ENCODE results near the gene PFKL.
"Not testable (repeated sequence)": the region's sequence is repeated elsewhere in the genome, so short reads cannot be mapped to it uniquely, and the experiment has no call there.

The PFKL gene

DNA sequence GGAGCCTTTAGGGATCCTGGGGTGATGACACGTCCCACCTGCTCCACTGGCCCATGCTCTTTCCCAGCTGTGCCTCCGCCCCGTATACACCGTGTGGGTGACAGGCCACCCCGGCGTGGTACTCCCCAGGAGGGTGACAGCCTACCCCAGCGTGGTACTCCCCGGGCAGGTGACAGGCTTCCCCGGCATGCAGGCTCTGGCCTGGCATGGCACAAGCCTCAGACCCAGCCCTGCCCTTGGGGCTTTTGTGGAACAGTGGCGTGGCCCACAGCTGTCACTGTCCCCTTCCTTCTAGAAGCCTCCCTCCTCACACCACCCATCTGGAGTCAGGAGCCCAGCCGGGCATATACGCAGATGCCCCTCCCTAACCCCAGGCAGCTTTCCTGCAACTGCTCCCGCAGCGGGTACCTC is 4.7 kb upstream of the PFKL start:
- DNase-seq = no peak

- DNase-seq = no peak
Observed at GRCh38 chr21:44295646-44296045, 4.2 kb upstream of the PFKL start.

GRCh38 chr21:44296103-44296519 is 3.7 kb upstream of the PFKL start:
- no peak for DNase-seq

- no peak for DNase-seq
Observed at GRCh38 chr21:44296916-44297315, 2.9 kb upstream of the PFKL start.

GRCh38 chr21:44297525-44298290 is 2.1 kb upstream of the PFKL start:
- DNase-seq = peak; percentile 81 to 83

GRCh38 chr21:44298301-44298700 is 1.6 kb upstream of the PFKL start:
- DNase-seq = no peak

DNA sequence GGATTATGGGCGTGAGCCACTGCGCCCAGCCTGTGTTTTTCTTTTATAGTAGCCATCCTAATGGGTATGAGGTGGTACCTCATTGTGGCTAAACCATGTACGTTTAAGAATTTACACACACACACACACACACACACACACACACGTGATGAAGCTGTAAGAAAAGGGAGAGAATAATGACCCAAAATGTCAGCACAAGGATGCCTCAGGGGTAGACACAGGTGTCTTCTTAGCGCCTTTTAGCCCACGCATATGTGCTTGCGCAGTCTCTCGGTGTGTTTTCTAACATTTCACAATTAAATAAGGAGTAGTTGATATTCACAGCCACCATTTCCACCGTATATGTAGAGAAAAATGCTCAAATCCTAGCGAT is 782 bp upstream of the PFKL start:
- no peak for DNase-seq

GRCh38 chr21:44300262-44300959 is 558 bp downstream of the PFKL start:
- DNase-seq = peak; percentile 67 to 79

- DNase-seq = no peak
Observed at GRCh38 chr21:44301141-44301540, 1.3 kb downstream of the PFKL start.

GRCh38 chr21:44301961-44302406 is 2.1 kb downstream of the PFKL start:
- no peak for DNase-seq

DNA sequence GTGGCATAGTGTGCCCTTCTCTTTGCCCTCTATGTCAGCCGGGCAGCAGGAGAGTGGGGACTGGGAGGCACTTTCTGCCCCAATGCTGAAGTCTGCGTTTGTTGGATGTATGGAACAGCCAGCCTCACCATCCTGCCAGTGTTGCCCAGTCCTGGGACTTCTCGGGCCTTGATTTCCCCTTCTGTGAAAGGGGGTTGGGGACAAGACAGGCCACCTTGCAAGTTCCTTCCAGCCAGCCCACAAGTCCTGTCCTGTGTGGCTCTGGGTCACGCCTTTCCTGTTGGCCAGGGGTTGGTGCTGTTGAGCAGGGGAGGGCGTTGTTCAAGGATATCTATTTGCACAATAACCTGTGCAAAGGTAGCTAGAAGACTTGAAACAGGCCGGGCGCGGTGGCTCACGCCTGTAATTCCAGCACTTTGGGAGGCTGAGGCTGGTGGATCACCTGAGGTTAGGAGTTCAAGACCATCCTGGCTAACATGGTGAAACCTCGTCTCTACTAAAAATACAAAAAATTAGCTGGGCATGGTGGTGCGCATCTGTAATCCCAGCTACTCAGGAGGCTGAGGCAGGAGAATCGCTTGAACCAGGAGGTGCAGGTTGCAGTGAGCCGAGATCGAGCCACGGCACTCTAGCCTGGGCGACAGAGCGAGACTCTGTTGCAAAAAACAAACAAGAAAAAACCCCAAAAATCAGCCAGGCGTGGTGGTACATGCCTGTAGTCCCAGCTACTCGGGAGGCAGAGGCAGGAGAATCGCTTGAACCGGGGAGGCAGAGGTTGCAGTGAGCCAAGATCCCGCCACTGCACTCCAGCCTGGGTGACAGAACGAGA is 2.9 kb downstream of the PFKL start:
- DNase-seq = not testable (repeated sequence)

GRCh38 chr21:44303490-44303981 is 3.7 kb downstream of the PFKL start:
- DNase-seq = no peak

DNA sequence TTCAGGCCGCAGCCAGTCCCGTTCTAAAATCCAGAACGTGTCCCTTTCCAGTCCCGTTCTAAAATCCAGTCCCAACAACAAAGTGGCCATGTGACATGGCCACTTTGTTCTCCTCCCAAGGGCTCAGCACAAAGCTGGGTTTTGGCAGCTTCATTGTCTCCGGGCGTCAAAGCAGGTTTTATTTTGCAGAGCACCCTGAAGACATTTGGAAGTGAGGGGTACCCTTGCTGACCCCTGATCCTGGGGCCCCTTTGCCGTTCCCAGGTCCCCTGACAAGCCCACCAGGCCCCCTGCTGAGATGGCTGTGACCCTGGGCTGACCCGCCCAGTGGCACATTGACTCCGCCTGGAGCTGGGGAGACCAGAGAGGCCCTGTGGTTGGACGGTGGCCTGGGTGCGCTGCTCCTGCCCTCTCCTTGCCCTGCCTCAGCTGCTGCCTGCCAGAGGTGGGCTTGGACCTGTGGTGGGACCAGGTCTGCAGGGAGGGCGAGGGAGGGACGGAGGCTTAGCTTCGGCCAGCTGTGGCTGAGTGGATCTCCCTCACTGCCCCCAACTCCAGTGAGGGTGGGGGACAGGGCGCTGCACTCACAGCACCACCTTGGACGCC is 4.3 kb downstream of the PFKL start:
- no peak for DNase-seq

DNA sequence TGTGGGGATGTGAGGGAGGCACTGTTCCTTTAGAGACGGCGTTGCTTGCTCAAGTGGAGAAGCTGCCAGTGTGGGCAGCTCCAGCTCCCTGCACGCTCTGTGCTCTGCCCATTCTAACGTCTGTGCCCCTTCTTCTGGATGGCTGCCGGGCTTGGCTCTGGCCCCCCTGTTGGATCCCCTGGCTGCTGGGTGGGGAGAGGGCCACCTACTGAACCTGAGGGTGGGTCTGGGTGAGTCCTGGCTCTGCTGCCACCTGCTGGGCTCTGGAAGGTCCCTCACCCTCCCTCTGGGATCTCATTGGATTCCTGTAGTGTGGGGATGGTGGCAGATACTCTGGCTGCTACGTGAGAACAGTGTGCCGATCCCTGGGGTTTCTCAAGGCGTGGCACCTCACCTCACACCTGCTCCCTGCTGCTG is 5.0 kb downstream of the PFKL start:
- DNase-seq = peak; percentile 57 to 62

- no peak for DNase-seq
Observed at GRCh38 chr21:44305691-44306090, 5.8 kb downstream of the PFKL start.

- DNase-seq = no peak
Observed at GRCh38 chr21:44306936-44307704, 7.3 kb downstream of the PFKL start.

DNA sequence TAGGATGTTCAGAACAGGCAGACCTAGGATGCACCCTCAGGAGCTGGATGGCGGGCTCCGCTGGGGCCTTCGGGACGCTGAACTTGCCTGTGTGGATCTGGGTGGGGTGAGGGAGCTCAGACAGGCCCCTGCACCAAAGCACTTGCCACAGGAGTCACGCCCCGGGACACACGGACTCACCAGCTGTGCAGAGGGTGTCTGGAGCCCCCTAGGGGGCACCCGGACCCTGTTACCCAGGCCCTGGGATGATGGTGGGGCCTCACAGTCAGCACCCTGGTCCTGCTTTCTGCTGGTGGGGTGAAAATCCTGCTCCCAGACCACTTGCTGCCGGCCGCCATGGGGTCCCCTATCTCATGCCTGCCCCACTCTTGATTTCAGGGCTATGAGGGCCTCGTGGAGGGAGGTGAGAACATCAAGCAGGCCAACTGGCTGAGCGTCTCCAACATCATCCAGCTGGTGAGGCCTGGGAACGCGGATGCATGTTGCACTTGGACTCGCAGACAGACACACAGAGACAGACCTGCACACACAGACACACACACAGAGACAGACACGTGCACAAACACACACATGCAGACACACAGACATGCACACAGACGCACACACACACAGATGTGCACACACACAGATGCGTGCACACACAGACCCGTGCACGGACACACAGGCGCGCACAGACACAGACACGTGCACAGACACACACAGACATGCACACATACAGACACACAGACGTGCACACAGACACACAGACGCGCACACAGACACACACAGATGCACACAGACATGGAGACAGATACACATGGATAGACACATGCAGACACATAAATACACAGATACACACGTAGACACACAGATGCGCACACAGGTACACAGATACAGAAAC is 11.0 kb downstream of the PFKL start:
- DNase-seq = no peak

GRCh38 chr21:44312089-44312488 is 12.2 kb downstream of the PFKL start:
- DNase-seq = no peak

- no peak for DNase-seq
Observed at GRCh38 chr21:44312716-44313115, 12.9 kb downstream of the PFKL start.

- no peak for DNase-seq
Observed at GRCh38 chr21:44313451-44313850, 13.6 kb downstream of the PFKL start.

GRCh38 chr21:44314128-44314527 is 14.3 kb downstream of the PFKL start:
- no peak for DNase-seq

All from stimulated activated CD4-positive, alpha-beta T cell treated with anti-CD3 and anti-CD28 coated beads, Interleukin-2, amount 100 ng/mL, for 24 hours (primary cell).